MM.1S (cell line): ENCODE measurements around the gene IMMP2L.

ENCODE experiments used
- CTCF ChIP-seq: fragments of 300-600 bp; sonication (generic); IDR thresholded peaks from 2 replicates; pipeline ENCODE4 v1.5.1; 2016; ENCODE audit warnings: antibody characterized with exemption, low read length, mixed read lengths
- EZH2 ChIP-seq: fragments of 300-600 bp; sonication (generic); optimal IDR thresholded peaks from 2 replicates; pipeline ENCODE3; 2017; ENCODE audit warnings: low read depth, mild to moderate bottlenecking, antibody characterized with exemption, low read length, mixed read lengths
- EZH2phosphoT487 ChIP-seq: fragments of 300-600 bp; sonication (generic); IDR thresholded peaks from 2 replicates; pipeline ENCODE4 v1.6.1; 2018; ENCODE audit warnings: antibody characterized with exemption, low read length

DNA sequence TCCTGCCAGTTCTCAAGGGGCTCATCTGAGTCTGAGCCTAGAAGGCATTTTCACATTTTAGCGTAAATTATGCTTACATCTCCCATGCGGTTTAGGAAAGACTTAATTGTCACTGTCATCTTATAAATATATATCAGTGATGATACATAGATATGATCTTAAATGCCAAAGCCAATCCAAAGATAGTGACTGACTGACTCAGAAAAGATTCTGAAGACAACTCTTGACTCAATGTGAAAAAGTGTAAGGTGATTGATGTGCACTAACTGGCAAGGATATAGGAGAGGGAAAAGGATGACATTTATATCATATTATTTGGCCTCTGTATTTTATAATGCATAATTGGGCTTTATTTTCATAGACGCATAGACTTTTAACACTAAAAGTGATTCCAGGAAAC is 556.3 kb downstream of the IMMP2L start:
- TF ChIP-seq CTCF (no peak), EZH2 (no peak), EZH2phosphoT487 (no peak)
